GM12878 (cell line): ENCODE results near the gene C10orf90. TPM values are rescaled to one million over a fixed set of nuclear protein-coding genes. Genes with fewer than 3 reads are reported as not detected.

Experiments
- ATF2 ChIP-seq: IDR thresholded peaks from 2 replicates; pipeline ENCODE4 v1.6.1; 2012; ENCODE audit warnings: low read length, inconsistent platforms
- BCLAF1 ChIP-seq: fragments of 450-650 bp; IDR thresholded peaks from 2 replicates; pipeline ENCODE4 v1.6.1; 2017; ENCODE audit warnings: antibody characterized with exemption, mild to moderate bottlenecking, moderate library complexity
- CTCF ChIP-seq, 3 experiments: IDR thresholded peaks in 2 of 3; conservative IDR thresholded peaks in 1 of 3; 2 replicates each; pipeline ENCODE4 v1.5.1; 2011; ENCODE audit warnings: low read depth in 3 of 3, low read length in 3 of 3, mild to moderate bottlenecking in 3 of 3, control low read depth in 2 of 3, moderate library complexity in 2 of 3, inconsistent platforms in 1 of 3, mixed read lengths in 1 of 3; ENCODE audit not compliant: control insufficient read depth in 2 of 3, insufficient read depth in 1 of 3; ENCODE audit errors: extremely low read depth in 1 of 3
- ETV6 ChIP-seq, 2 experiments: fragments of 450-650 bp in 1 of 2; IDR thresholded peaks in 1 of 2; conservative IDR thresholded peaks in 1 of 2; 2 replicates each; pipeline ENCODE4 v1.6.1; 2014; ENCODE audit warnings: antibody characterized with exemption in 1 of 2, borderline replicate concordance in 1 of 2, low read depth in 1 of 2, mild to moderate bottlenecking in 1 of 2, moderate library complexity in 1 of 2
- GATAD2B ChIP-seq: fragments of 450-650 bp; conservative IDR thresholded peaks from 2 replicates; pipeline ENCODE4 v1.6.1; 2017; ENCODE audit warnings: low read depth, mild to moderate bottlenecking, moderate library complexity
- POLR2A ChIP-seq: IDR thresholded peaks from 2 replicates; pipeline ENCODE4 v1.6.1; 2011; ENCODE audit warnings: low read depth, mild to moderate bottlenecking, low read length
- POU2F2 ChIP-seq: IDR thresholded peaks from 3 replicates; pipeline ENCODE4 v1.6.1; 2011; ENCODE audit warnings: low read depth, mild to moderate bottlenecking, low read length, borderline replicate concordance
- RBBP5 ChIP-seq: fragments of 200-600 bp; sonication (generic); conservative IDR thresholded peaks from 2 replicates; pipeline ENCODE4 v1.6.1; 2016
- RELB ChIP-seq: fragments of 450-650 bp; IDR thresholded peaks from 2 replicates; pipeline ENCODE4 v1.6.1; 2017; ENCODE audit warnings: low read depth, mild to moderate bottlenecking, moderate library complexity
- polyA plus RNA-seq, 11 experiments: library from polyadenylated mRNA; depleted of rRNA in 4 of 11; unstranded in 6 of 11; stranded (reverse) in 5 of 11; fragments of >200 nt; fragmentation: Nextera tagmentation in 4 of 11; fragmentation: Illumina TruSeq in 1 of 11; extraction: Ambion mirVana in 4 of 11; extraction: Trizol in 1 of 11; gene quantifications; 1 replicate in 1 of 11; 2 replicates in 10 of 11; pipeline versions ENCODE4 v1.2.1 to v1.2.3, GENCODE V29; 2011 to 2016; ENCODE audit warnings: inconsistent platforms in 2 of 11, missing spikeins in 2 of 11, low read depth in 1 of 11
- total RNA-seq, 4 experiments: library from RNA; depleted of rRNA in 3 of 4; stranded (reverse); fragments of >200 nt in 3 of 4; fragmentation: Illumina TruSeq in 1 of 4; extraction: Trizol in 1 of 4; gene quantifications; 2 replicates each; pipeline versions ENCODE4 v1.2.1 to v1.2.3, GENCODE V29; 2013 to 2021
- TF ChIP-seq, protein P1 (sequence below): fragments of 450-650 bp; IDR thresholded peaks from 2 replicates; pipeline ENCODE4 v1.6.1; 2016; ENCODE audit warnings: mild to moderate bottlenecking

The C10orf90 gene
- total and polyA plus RNA-seq, 10 of the 15 experiments (the other 5 are each of a cell fraction or from before 2014, with no cell fraction given) = 0.04 TPM; not detected in 9

DNA sequence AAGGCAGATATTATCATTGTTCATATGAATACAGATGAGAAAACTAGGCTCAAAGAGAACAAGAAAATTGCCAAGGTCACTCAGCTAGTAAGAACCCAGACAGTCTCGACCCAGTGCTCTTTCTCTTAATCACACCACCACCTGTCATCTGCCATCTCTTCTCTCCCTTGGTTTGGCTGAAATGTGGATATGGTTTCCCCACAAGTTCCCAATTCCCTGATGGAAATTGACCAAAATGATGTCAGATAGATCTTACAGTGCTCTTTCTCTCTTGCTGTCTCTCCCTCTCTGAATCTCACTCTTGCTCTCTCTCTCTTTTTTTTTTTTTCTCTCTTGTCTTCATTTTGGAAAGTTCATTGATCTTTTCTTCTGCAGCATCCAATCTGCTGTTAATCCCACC lies 9.1 kb downstream of the C10orf90 start (continued):
- no peak for TF ChIP-seq RELB
- no peak for TF ChIP-seq ATF2
- no peak for TF ChIP-seq CTCF (IDR thresholded peaks at IDR 0.05 in 2 of 3, conservative IDR thresholded peaks at IDR 0.05 in 1 of 3; ENCODE audit: control insufficient read depth in 2 of 3, extremely low read depth in 1 of 3, insufficient read depth in 1 of 3, low read depth in 3 of 3, low read length in 3 of 3)
- no peak for TF ChIP-seq POLR2A
- TF ChIP-seq BCLAF1 = no peak
- no peak for TF ChIP-seq POU2F2
- no peak for TF ChIP-seq RBBP5
- no peak for TF ChIP-seq GATAD2B
- TF ChIP-seq, protein P1, sequence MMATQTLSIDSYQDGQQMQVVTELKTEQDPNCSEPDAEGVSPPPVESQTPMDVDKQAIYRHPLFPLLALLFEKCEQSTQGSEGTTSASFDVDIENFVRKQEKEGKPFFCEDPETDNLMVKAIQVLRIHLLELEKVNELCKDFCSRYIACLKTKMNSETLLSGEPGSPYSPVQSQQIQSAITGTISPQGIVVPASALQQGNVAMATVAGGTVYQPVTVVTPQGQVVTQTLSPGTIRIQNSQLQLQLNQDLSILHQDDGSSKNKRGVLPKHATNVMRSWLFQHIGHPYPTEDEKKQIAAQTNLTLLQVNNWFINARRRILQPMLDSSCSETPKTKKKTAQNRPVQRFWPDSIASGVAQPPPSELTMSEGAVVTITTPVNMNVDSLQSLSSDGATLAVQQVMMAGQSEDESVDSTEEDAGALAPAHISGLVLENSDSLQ = no peak
- no peak for TF ChIP-seq ETV6 (conservative IDR thresholded peaks at IDR 0.05 in 1 of 2, IDR thresholded peaks at IDR 0.05 in 1 of 2; ENCODE audit: borderline replicate concordance in 1 of 2, low read depth in 1 of 2)
